ENCODE data around the gene SHC3. TPM values are rescaled to one million over a fixed set of nuclear protein-coding genes. Genes with fewer than 3 reads are reported as not detected.

Gene SHC3
- total and polyA plus RNA-seq, 9 of the 15 experiments (the other 6 are each of a cell fraction or from before 2014, with no cell fraction given): not detected

DNA sequence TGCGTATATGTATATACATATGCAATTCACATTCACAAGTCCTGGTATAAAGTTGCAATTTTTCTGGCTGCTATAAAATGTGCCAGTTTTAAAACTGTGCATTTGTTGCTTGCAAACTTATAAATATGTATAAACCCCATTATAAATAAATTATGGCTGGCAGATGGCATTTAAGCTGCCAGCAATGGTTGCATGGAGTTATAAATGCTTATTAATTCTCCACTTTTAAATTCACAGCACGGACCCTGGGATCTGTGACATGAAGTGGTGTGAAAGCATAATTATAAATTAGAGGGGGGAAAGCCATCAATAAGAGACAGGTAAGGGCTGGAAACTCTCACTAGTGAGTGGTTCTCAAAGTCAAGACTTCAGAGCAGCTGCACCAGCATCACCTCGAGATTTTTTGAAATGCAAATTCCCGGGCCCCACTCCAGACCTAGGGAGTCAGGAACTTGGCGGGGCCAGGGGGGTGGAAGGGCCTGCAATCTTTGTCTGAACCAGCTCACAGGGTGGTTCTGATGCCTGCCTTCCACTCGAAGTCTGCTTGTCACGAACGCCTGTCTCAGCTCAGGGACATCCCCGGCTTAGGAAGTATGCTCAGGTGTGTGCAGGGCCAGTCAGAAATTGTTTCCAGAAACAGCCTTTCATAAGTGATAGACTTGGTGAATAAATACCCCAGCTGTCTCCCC lies 170.4 kb downstream of the SHC3 start:
- no TSS peak for BruUV-seq (replicated peaks)
- FAIRE-seq (no peak), DNase-seq (ENCODE audit: extremely low read depth in 1 of 4, low spot score in 3 of 4) (no peak), ATAC-seq (no peak)
- peaks cover 0 to 9% of the 10 kb centered on the region in 2 experiments; a peak in 2 of 5 replicates for H3K27me3 ChIP-seq (ENCODE audit: control insufficient read depth in 2 of 2, insufficient read depth in 2 of 2, low read length in 2 of 2)
- H3K4me2 ChIP-seq (ENCODE audit: insufficient read depth, low read length): no peak overlapping the region; the same call in 1 of the 2 replicates
- ChIA-PET POLR2A (no interaction called here), CTCF (ENCODE audit: low intra/inter-chr PET ratio) (no interaction called here)
- TF ChIP-seq U2AF2 (optimal IDR thresholded peaks at IDR 0.05; ENCODE audit: low read depth, low read length) (no peak), ZNF253 (CRISPR knock-in tag; conservative IDR thresholded peaks at IDR 0.05) (no peak), ZKSCAN8 (CRISPR knock-in tag; IDR thresholded peaks at IDR 0.05) (no peak), SMC3 (conservative IDR thresholded peaks at IDR 0.05; ENCODE audit: insufficient read depth, low read depth, low read length) (no peak), CREM (IDR thresholded peaks at IDR 0.05; ENCODE audit: low read depth) (no peak), GTF2A2 (tag; IDR thresholded peaks at IDR 0.05) (no peak), GATAD2B (IDR thresholded peaks at IDR 0.05; ENCODE audit: borderline replicate concordance) (no peak), ZNF143 (CRISPR knock-in tag; IDR thresholded peaks at IDR 0.05) (no peak), PHTF2 (CRISPR knock-in tag; IDR thresholded peaks at IDR 0.05) (no peak), ZNF639 (CRISPR knock-in tag; conservative IDR thresholded peaks at IDR 0.05 in 1 of 2, IDR thresholded peaks at IDR 0.05 in 1 of 2) (no peak), IFI16 (CRISPR knock-in tag; IDR thresholded peaks at IDR 0.05) (no peak), FOS (IDR thresholded peaks at IDR 0.05; ENCODE audit: extremely low read depth, insufficient read length) (no peak), GTF2E2 (tag; IDR thresholded peaks at IDR 0.05) (no peak), NFATC3 (IDR thresholded peaks at IDR 0.05) (no peak), ZNF699 (CRISPR knock-in tag; IDR thresholded peaks at IDR 0.05; ENCODE audit: insufficient replicate concordance) (no peak), GABPB2 (CRISPR knock-in tag; conservative IDR thresholded peaks at IDR 0.05) (no peak), CBX8 (IDR thresholded peaks at IDR 0.05; ENCODE audit: borderline replicate concordance, extremely low read depth, low read depth, low read length, poor library complexity, severe bottlenecking) (no peak), SRSF7 (optimal IDR thresholded peaks at IDR 0.05; ENCODE audit: low read depth, low read length) (no peak), ZNF785 (CRISPR knock-in tag; IDR thresholded peaks at IDR 0.05) (no peak)
- TF ChIP-seq, protein P1, sequence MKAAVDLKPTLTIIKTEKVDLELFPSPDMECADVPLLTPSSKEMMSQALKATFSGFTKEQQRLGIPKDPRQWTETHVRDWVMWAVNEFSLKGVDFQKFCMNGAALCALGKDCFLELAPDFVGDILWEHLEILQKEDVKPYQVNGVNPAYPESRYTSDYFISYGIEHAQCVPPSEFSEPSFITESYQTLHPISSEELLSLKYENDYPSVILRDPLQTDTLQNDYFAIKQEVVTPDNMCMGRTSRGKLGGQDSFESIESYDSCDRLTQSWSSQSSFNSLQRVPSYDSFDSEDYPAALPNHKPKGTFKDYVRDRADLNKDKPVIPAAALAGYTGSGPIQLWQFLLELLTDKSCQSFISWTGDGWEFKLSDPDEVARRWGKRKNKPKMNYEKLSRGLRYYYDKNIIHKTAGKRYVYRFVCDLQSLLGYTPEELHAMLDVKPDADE (conservative IDR thresholded peaks at IDR 0.05; ENCODE audit: control insufficient read depth, low read depth, low read length): no peak
- no peaks in the 10 kb centered on the region for H3K36me3 ChIP-seq (ENCODE audit: control insufficient read depth, insufficient read depth, low read length)
- H4K20me1 ChIP-seq (replicated peaks; ENCODE audit: control insufficient read depth, insufficient read depth, low read length): no peaks in the 10 kb centered on the region
- no peaks in the 10 kb centered on the region for H3K9me1 ChIP-seq (ENCODE audit: control insufficient read depth, insufficient read depth, low read length)
- H3K9me3 ChIP-seq (replicated peaks; ENCODE audit: control insufficient read depth, insufficient read depth, low read depth, low read length): no peaks in the 10 kb centered on the region
- intact Hi-C loops (cut with micrococcal nuclease) (no loop called here), in situ Hi-C loops (cut with MboI) (loop anchor here (25.0 kb wide), 1 partner anchor 1046 kb away; the partner anchor contains the start of gene CDK20)
- peak overlapping the region; percentile 15; the same call in 1 of the 2 replicates for H2AFZ ChIP-seq (ENCODE audit: low read depth, low read length)
- H3K4me1 ChIP-seq (replicated peaks in 1 of 2; ENCODE audit: control insufficient read depth in 2 of 2, insufficient read depth in 2 of 2, low read length in 2 of 2): no peaks in the 10 kb centered on the region
- no peak overlapping the region for H3K27ac ChIP-seq (ENCODE audit: extremely low read depth, low read depth, low read length)
- no peak overlapping the region for H3K9ac ChIP-seq (ENCODE audit: insufficient read depth in 1 of 2, low read depth in 2 of 2, low read length in 2 of 2)
- WGBS (ENCODE audit: insufficient coverage, low coverage, missing lambda C conversion rate): 22% methylated on average over 4 of the region's 9 CpGs
- no peak overlapping the region for H3K4me3 ChIP-seq
- H3K79me2 ChIP-seq (ENCODE audit: control insufficient read depth, insufficient read depth, low read length): no peaks in the 10 kb centered on the region
